Loucy (cell line): Measurements from ENCODE around the gene MED10.

Experiments used
- H2AFZ ChIP-seq: fragments of 200-600 bp; sonication (generic); 2 replicates; pipeline ENCODE4 v1.6.0; 2016; ENCODE audit warnings: antibody characterized with exemption, mild to moderate bottlenecking, low read length, moderate library complexity
- H3F3A ChIP-seq: fragments of 200-600 bp; 2 replicates; pipeline ENCODE4 v1.6.0; 2016; ENCODE audit warnings: antibody characterized with exemption, low read depth, mild to moderate bottlenecking
- H3K27me3 ChIP-seq: fragments of 200-600 bp; sonication (generic); 2 replicates; pipeline ENCODE4 v1.6.1; 2014; ENCODE audit warnings: low read length, mild to moderate bottlenecking; ENCODE audit not compliant: insufficient read depth, poor library complexity, severe bottlenecking
- H3K36me3 ChIP-seq: fragments of 200-600 bp; sonication (generic); 2 replicates; pipeline ENCODE4 v1.6.1; 2016; ENCODE audit warnings: low read length; ENCODE audit not compliant: insufficient read depth
- H3K4me1 ChIP-seq: fragments of 200-600 bp; sonication (generic); 2 replicates; pipeline ENCODE4 v1.5.1; 2014; ENCODE audit warnings: low read length, mild to moderate bottlenecking; ENCODE audit not compliant: insufficient read depth, poor library complexity, severe bottlenecking
- H3K4me2 ChIP-seq: fragments of 200-600 bp; sonication (generic); 2 replicates; pipeline ENCODE4 v1.6.0; 2014; ENCODE audit warnings: antibody characterized with exemption, low read length, low read depth, mild to moderate bottlenecking; ENCODE audit not compliant: poor library complexity, severe bottlenecking
- H3K4me3 ChIP-seq: fragments of 200-600 bp; sonication (generic); 2 replicates; pipeline ENCODE4 v1.5.1; 2014; ENCODE audit warnings: low read length, mild to moderate bottlenecking, mixed read lengths; ENCODE audit not compliant: poor library complexity, severe bottlenecking
- H3K79me2 ChIP-seq: fragments of 200-600 bp; sonication (generic); 2 replicates; pipeline ENCODE4 v1.6.1; 2014; ENCODE audit warnings: low read length; ENCODE audit not compliant: insufficient read depth
- H3K9ac ChIP-seq: fragments of 200-600 bp; sonication (generic); 2 replicates; pipeline ENCODE4 v1.6.0; 2014; ENCODE audit warnings: mild to moderate bottlenecking, low read depth, low read length, moderate library complexity; ENCODE audit not compliant: poor library complexity, severe bottlenecking
- H3K9me2 ChIP-seq: fragments of 200-600 bp; sonication (generic); replicated peaks from 2 replicates; pipeline ENCODE4 v1.6.1; 2016; ENCODE audit warnings: low read depth, low read length, mixed read lengths
- H3K9me3 ChIP-seq: fragments of 200-600 bp; sonication (generic); 2 replicates; pipeline ENCODE4 v1.6.1; 2014; ENCODE audit warnings: mild to moderate bottlenecking, antibody characterized with exemption, low read length, low read depth; ENCODE audit not compliant: insufficient read depth
- H4K20me1 ChIP-seq: fragments of 200-600 bp; sonication (generic); 2 replicates; pipeline ENCODE4 v1.6.0; 2014; ENCODE audit warnings: antibody characterized with exemption, low read length, mild to moderate bottlenecking; ENCODE audit not compliant: insufficient read depth, poor library complexity, severe bottlenecking
- EZH2phosphoT487 ChIP-seq: fragments of 200-600 bp; IDR thresholded peaks from 2 replicates; pipeline ENCODE4 v1.6.1; 2018; ENCODE audit warnings: antibody characterized with exemption, mild to moderate bottlenecking, moderate library complexity, borderline replicate concordance
- TF ChIP-seq, protein P1 (sequence below): fragments of 200-600 bp; sonication (generic); conservative IDR thresholded peaks from 2 replicates; pipeline ENCODE4 v1.5.1; 2014; ENCODE audit warnings: mild to moderate bottlenecking, antibody characterized with exemption, low read length

Gene MED10

GRCh38 chr5:6376974-6377520 is 1.3 kb downstream of the MED10 start:
- peaks cover 65% of the 10 kb centered on the region for H3K79me2 ChIP-seq

DNA sequence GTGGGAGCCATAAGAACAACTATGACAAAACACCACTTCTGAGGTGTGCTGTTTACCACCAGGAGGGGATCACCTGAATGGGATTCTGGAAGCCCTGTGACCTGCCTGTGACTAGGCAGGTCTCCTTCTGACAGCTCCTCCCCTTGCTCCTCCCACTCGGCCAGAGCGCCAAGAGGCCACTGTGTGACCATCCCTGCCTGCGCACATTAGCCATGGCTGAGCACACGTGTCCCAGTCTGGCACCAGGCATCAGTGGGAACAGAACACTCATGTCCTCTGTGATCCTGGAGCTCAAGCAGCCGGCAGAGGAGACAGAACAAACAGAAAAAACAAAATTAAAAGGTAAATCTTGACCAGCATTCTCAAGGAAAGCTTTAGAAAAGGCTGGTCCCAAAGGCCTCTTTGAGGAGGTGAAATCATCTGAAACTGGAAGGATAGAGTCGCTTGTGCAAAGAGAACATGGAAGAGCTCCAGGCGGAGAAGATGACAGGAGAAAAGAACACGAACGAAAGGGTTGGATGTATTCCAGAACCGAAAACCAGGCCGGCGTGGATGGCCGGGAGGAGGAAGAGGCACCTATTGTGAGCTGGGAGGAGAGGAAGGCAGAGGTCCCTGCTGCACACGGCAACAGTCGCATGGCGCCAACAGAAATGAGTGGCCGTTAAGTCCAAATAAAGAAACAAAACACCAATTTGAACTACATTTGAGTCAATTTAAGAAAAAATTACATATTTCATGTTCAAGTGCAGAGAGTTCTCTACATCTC is 5.1 kb downstream of the MED10 start:
- H3K36me3 ChIP-seq: peaks cover 71% of the 10 kb centered on the region; the same call in 1 of the 2 replicates
- no peak overlapping the region for H3K4me3 ChIP-seq
- no peak overlapping the region for H3K9ac ChIP-seq
- no peak overlapping the region for H2AFZ ChIP-seq
- H3K4me1 ChIP-seq: peaks cover 30% of the 10 kb centered on the region
- H3K27me3 ChIP-seq: no peaks in the 10 kb centered on the region
- no peaks in the 10 kb centered on the region for H3K9me3 ChIP-seq
- H3K79me2 ChIP-seq: peaks cover 57% of the 10 kb centered on the region
- peak overlapping the region; percentile 87 for H3K4me2 ChIP-seq
- TF ChIP-seq, protein P1, sequence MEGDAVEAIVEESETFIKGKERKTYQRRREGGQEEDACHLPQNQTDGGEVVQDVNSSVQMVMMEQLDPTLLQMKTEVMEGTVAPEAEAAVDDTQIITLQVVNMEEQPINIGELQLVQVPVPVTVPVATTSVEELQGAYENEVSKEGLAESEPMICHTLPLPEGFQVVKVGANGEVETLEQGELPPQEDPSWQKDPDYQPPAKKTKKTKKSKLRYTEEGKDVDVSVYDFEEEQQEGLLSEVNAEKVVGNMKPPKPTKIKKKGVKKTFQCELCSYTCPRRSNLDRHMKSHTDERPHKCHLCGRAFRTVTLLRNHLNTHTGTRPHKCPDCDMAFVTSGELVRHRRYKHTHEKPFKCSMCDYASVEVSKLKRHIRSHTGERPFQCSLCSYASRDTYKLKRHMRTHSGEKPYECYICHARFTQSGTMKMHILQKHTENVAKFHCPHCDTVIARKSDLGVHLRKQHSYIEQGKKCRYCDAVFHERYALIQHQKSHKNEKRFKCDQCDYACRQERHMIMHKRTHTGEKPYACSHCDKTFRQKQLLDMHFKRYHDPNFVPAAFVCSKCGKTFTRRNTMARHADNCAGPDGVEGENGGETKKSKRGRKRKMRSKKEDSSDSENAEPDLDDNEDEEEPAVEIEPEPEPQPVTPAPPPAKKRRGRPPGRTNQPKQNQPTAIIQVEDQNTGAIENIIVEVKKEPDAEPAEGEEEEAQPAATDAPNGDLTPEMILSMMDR: no peak
- no peak for TF ChIP-seq EZH2phosphoT487
- peaks cover 43% of the 10 kb centered on the region for H4K20me1 ChIP-seq
- H3K9me2 ChIP-seq: no peaks in the 10 kb centered on the region
- H3F3A ChIP-seq: no peaks in the 10 kb centered on the region

More at GRCh38 chr5:6376974-6377520, 1.3 kb downstream of the MED10 start:
- no peak for TF ChIP-seq EZH2phosphoT487
- TF ChIP-seq, protein P1: no peak
- H3K36me3 ChIP-seq: peaks cover 35% of the 10 kb centered on the region; the same call in 1 of the 2 replicates
- H3K9ac ChIP-seq: peak overlapping the region; percentile 90
- H2AFZ ChIP-seq: no peak overlapping the region
- H4K20me1 ChIP-seq: peaks cover 32% of the 10 kb centered on the region
- H3K9me2 ChIP-seq: no peaks in the 10 kb centered on the region
- H3K4me1 ChIP-seq: peaks cover 37% of the 10 kb centered on the region
- H3K9me3 ChIP-seq: no peaks in the 10 kb centered on the region
- peak overlapping the region; percentile 87 for H3K4me2 ChIP-seq
- peak overlapping the region; percentile 98 for H3K4me3 ChIP-seq
- no peaks in the 10 kb centered on the region for H3F3A ChIP-seq
- H3K27me3 ChIP-seq: no peaks in the 10 kb centered on the region

DNA sequence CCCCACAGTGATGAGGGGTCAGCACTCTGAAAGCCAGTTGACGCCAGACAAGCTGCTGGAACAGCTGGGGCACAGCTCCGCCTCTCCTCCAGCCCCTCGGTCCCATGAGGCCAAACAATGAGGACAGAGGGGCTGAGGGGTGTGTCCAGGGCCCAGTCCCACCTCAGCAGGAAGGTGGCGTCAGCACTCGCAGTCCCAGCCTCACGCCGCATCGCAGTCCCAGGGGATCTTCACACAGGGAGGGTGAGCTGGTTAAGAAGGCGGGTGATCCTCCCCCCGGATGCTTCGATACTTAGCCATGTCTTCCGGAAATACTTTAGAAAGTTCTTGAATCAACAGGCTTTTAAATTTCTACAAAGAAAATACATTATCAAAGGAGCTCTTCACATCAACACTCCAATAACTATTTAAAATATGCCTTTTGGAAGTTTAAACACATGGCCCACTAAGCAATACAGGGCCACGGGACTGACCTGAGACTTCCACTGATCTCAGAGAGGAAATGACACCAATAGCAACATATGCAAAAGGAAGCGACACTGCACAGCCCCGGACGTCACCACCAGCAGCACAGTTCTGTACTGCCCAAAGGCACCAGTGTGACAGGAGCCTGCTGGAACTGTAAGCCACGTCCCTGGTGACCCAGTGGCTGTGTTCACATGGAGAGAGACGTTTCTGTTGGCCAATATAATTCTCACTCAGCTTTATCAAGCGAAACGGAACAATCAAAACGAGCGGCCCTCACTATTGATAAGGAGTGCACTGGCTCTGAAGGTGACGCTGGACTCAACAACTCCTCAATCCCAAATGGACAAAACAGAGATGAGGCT is 5.9 kb downstream of the MED10 start:
- Histone ChIP-seq H3K79me2 (peaks cover 49% of the 10 kb centered on the region), H3K27me3 (no peaks in the 10 kb centered on the region), H3K9me2 (no peaks in the 10 kb centered on the region), H3K9me3 (no peaks in the 10 kb centered on the region), H4K20me1 (peaks cover 38% of the 10 kb centered on the region), H3K9ac (no peak overlapping the region), H2AFZ (no peak overlapping the region), H3K36me3 (peaks cover 71% of the 10 kb centered on the region; the same call in 1 of the 2 replicates), H3K4me3 (no peak overlapping the region), H3K4me2 (no peak overlapping the region), H3K4me1 (peaks cover 30% of the 10 kb centered on the region), H3F3A (no peaks in the 10 kb centered on the region)
- TF ChIP-seq EZH2phosphoT487: no peak
- TF ChIP-seq, protein P1: no peak
